Measurements from ENCODE around the gene OR2A12.

GRCh38 chr7:144142187-144142586 lies 56.1 kb downstream of the OR2A12 start:
- TF ChIP-seq POLR2AphosphoS5 (IDR thresholded peaks at IDR 0.05; ENCODE audit: borderline replicate concordance, low read depth, low read length) (no peak), EZH2 (IDR thresholded peaks at IDR 0.05) (no peak)
